Erythroblast (primary cell): ENCODE data around the gene GPRC5D.
A peak's percentile ranks its signal among the peaks of the same experiment; 100 is the strongest.

Source experiments
- DNase-seq, 2 experiments: peaks; one replicate each; lab custom pipeline; 2025; lab: John Stamatoyannopoulos, UW
- GATA1 ChIP-seq: IDR thresholded peaks from 2 replicates; pipeline ENCODE4 v1.6.1; 2011; ENCODE audit warnings: low read depth, mild to moderate bottlenecking, control low read depth, low read length, moderate library complexity
- POLR2A ChIP-seq: IDR thresholded peaks from 2 replicates; pipeline ENCODE4 v1.6.1; 2011; ENCODE audit warnings: mild to moderate bottlenecking, low read length

Gene GPRC5D

DNA sequence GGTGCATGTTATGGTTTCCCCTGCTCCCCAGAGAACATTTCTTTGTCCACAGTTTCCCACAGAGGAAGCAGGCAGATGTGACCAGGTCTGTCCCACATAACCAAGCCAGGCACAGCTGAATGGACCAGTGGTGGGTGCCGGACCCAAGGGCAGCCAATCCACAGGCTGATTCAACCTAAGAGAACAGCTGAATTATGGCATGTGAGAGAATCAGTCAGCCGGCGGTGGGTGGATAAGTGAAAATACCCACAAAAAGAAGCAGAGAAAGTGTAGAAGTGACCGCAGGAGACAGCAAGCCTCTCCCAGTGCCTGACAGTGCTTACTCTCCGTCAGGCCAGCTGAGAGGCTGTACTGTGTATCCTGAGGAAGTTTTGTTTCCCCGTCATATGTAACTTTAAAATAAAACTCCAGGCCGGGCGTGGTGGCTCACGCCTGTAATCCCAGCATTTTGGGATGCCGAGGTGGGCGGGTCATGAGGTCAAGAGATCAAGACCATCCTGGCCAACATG lies 14.9 kb downstream of the GPRC5D start:
- DNase-seq: no peak
- no peak for TF ChIP-seq POLR2A
- TF ChIP-seq GATA1: no peak

GRCh38 chr12:12934556-12934955 lies 17.4 kb downstream of the GPRC5D start:
- TF ChIP-seq POLR2A (no peak), GATA1 (no peak)
- DNase-seq: no peak

DNA sequence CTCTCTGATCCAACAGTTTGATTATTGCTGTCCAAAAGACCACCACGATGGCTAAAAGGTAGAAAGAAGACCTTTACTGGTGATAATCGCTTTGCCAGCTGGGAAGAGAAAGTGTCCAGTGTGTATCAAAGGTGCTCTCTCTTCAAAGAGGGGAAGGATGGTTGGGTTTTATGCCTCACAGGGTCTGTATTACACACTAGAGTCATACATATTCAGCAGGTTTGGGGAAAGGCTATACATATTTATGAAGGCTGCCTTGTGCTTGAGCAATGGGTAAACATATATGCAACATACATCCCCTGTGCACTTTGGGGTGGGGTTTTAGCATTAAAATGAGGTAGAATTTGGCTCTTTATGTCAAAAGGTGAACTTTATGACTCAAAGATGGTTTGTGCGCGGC lies 18.2 kb downstream of the GPRC5D start:
- TF ChIP-seq POLR2A: no peak
- TF ChIP-seq GATA1: no peak

DNA sequence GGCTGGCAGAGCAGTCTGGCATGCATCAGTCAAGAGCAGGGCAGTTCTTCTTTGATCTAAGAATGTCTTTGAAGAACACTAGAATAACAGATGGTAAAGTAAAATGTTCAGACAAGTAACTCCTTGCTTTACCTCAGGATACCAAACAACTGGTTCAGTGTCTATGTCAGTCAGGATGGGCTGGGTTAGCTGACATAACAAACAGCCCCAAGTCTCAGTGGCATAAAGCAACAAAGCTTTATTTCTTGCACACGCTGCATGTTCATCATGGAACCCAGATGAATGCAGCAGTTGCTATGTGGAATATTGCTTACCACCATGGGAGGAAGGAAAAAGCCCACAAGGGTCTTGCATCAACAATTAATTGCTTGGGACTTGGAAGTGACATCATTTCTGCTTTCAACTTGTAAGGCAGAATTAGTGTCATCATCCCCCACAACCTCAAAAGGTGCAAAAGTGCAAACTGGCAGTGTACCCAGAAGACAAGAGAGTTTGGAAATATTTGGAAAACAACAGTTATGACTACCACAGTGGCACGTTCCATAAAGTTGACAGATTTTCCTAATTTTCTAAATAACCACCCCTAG lies 21.2 kb downstream of the GPRC5D start:
- DNase-seq: no peak
- no peak for TF ChIP-seq GATA1
- no peak for TF ChIP-seq POLR2A

More for the DNA sequence above, 18.2 kb downstream of the GPRC5D start:
- no peak for DNase-seq

- DNase-seq: no peak
- TF ChIP-seq POLR2A: no peak
- no peak for TF ChIP-seq GATA1
These were observed 22.3 kb downstream of the GPRC5D start for GRCh38 chr12:12929696-12930095.

- DNase-seq: peak; percentile 85 to 90
- TF ChIP-seq GATA1 (no peak), POLR2A (no peak)
These were observed 24.5 kb downstream of the GPRC5D start for GRCh38 chr12:12927211-12928079.

GRCh38 chr12:12926571-12927071 lies 25.3 kb downstream of the GPRC5D start:
- no peak for TF ChIP-seq POLR2A
- no peak for TF ChIP-seq GATA1
- no peak for DNase-seq

DNA sequence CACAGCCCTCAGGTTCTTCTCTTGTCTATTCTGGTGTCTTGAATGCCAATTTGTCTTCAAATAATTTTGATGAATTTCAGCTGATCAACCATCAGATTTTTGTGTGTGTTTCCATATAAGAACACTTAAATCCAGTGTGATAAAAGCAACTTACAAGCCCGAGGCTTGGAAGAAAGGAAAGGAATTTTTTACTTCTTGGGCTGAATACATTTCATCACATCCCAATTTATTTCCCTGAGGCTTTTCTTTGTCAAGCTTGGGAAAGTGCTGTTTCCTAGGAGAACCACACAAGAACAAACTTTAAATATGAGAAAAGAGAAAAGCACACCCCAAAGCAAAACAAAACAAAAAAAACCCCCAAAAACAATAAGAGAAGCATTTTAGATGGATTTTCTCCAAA lies 26.6 kb downstream of the GPRC5D start:
- DNase-seq: no peak

DNA sequence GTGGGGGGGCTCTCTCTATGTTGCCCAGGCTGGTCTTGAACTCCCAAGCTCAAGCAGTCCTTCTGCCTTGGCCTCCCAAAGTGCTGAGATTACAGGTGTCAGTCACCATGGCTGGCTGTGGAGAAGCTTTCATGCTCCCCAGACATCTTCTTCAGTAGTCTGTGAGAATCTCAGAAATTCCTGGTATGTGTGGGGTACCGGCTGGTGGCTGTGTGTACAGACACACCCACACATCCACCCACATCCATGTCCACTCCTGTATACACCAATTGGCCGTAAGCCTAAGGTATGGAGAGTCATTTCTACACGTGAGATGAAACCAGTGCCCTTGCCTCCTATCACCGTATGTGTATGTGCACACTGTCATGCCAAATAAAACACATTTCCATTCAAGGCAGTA lies 27.8 kb downstream of the GPRC5D start:
- DNase-seq: no peak
- TF ChIP-seq POLR2A: no peak
- no peak for TF ChIP-seq GATA1

More for the DNA sequence above, 26.6 kb downstream of the GPRC5D start:
- TF ChIP-seq GATA1 (no peak), POLR2A (no peak)

GRCh38 chr12:12922978-12923377 lies 29.0 kb downstream of the GPRC5D start:
- DNase-seq: no peak
- TF ChIP-seq GATA1 (no peak), POLR2A (no peak)

- TF ChIP-seq GATA1 (no peak), POLR2A (no peak)
- DNase-seq: no peak
These were observed 29.8 kb downstream of the GPRC5D start for GRCh38 chr12:12922191-12922616.

GRCh38 chr12:12919666-12920435 lies 32.1 kb downstream of the GPRC5D start:
- TF ChIP-seq GATA1: no peak
- no peak for TF ChIP-seq POLR2A
- no peak for DNase-seq

GRCh38 chr12:12918781-12919389 lies 33.1 kb downstream of the GPRC5D start:
- TF ChIP-seq GATA1 (no peak), POLR2A (no peak)
- no peak for DNase-seq

DNA sequence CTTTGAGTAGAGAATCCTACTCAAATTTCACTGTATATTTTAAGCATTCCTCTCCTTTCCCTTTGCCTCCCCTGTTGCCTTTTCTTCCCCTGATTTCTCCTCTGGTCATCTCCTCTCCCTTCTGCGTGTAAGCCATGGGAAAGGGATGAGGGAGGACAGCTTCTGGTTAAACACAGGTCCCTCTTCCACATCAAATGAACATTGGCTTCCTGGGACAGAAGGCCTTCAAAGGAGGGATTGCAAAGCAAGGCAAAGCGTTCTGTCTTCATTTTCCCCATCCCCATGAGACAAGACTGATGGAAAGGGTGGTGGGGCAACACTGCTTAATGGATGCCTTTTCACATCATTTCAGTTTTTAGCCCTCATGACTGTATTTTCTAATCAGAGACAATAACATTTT lies 34.5 kb downstream of the GPRC5D start:
- TF ChIP-seq POLR2A (no peak), GATA1 (no peak)
- no peak for DNase-seq
